Peyer's patch (tissue), 4 donors: ENCODE results near the gene NPDC1. TPM values are rescaled to one million over a fixed set of nuclear protein-coding genes. Genes with fewer than 3 reads are reported as not detected.
"Not testable (repeated sequence)": the region's sequence is repeated elsewhere in the genome, so short reads cannot be mapped to it uniquely, and the experiment has no call there.

Source experiments
- DNase-seq, 3 donors: peaks; one replicate each; pipeline ENCODE4 v3.0.0-alpha.2; 2017 to 2019
- H3K27ac ChIP-seq, 4 donors: fragments of 200-600 bp; sonication (generic); one replicate each; pipeline ENCODE4 v1.5.1; 2016 to 2019
- H3K27me3 ChIP-seq, 2 donors: fragments of 200-600 bp; sonication (generic); one replicate each; pipeline ENCODE4 v1.5.1; 2019
- H3K36me3 ChIP-seq, 3 donors: fragments of 200-600 bp; sonication (generic); one replicate each; pipeline ENCODE4 v1.5.1; 2016 to 2019
- H3K4me1 ChIP-seq, 4 donors: fragments of 200-600 bp; sonication (generic); one replicate each; pipeline ENCODE4 v1.5.1; 2016 to 2019
- H3K4me3 ChIP-seq, 4 donors: fragments of 200-600 bp; sonication (generic); 1 replicate in 3 of 4; 2 replicates in 1 of 4; pipeline ENCODE4 v1.5.1; 2016 to 2019; ENCODE audit warnings: mild to moderate bottlenecking in 1 of 4
- H3K9me3 ChIP-seq, 4 donors: fragments of 200-600 bp; sonication (generic); one replicate each; pipeline ENCODE4 v1.5.1; 2016 to 2019; ENCODE audit warnings: mild to moderate bottlenecking in 1 of 4
- CTCF ChIP-seq, 6 experiments: fragments of 450-650 bp in 4 of 6; fragments of 200-600 bp in 2 of 6; sonication (generic) in 1 of 6; IDR thresholded peaks; one replicate each; pipeline ENCODE4 v1.5.1; 2017 to 2019; ENCODE audit warnings: antibody characterized with exemption in 6 of 6, mild to moderate bottlenecking in 3 of 6, moderate library complexity in 1 of 6
- POLR2A ChIP-seq, 2 donors: fragments of 450-650 bp; IDR thresholded peaks; one replicate each; pipeline ENCODE4 v1.5.1; 2017; ENCODE audit warnings: antibody characterized with exemption in 2 of 2, mild to moderate bottlenecking in 2 of 2, moderate library complexity in 2 of 2
- total RNA-seq, 4 donors: library from RNA; depleted of rRNA; stranded (reverse); fragments of >200 nt; gene quantifications; one replicate each; pipeline ENCODE4 v1.1.0, GENCODE V29; 2016

NPDC1 gene
- total RNA-seq, 4 donors from 2014 or later, result 54.2 to 106 (median 83.8) TPM

- H3K27me3 ChIP-seq, result no peaks in the 10 kb centered on the region
- peaks cover 0 to 1% (median 0%) of the 10 kb centered on the region in 3 donors for H3K36me3 ChIP-seq
- TF ChIP-seq POLR2A (IDR thresholded peaks at IDR 0.05), result no peak
- TF ChIP-seq CTCF (IDR thresholded peaks at IDR 0.05), result no peak
- no peak for DNase-seq
- H3K27ac ChIP-seq, result peak overlapping the region in 1 of 4 donors; percentile 68
- no peaks in the 10 kb centered on the region for H3K9me3 ChIP-seq
- H3K4me3 ChIP-seq, result peak overlapping the region in 1 of 4 donors; percentile 22
- H3K4me1 ChIP-seq, result peaks cover 11 to 47% (median 42%) of the 10 kb centered on the region in 4 donors
Measured at GRCh38 chr9:137034039-137034708, 11.8 kb downstream of the NPDC1 start.

DNA sequence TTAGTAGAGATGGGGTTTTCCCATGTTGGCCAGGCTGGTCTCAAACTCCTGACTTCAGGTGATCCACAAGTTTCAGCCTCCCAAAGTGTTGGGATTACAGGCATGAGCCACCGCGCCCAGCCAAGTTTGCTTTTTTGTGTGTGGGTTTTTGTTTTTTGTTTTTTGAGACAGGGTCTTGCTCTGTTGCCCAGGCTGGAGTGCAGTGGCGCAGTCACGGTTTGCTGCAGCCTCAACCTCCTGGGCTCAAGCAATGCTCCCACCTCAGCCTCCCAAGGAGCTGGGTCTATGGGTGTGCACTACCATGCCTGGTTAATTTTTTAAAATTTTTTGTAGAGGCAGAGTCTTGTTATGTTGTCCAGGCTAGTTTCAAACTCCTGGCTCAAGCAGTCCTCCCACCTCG lies 12.5 kb downstream of the NPDC1 start:
- not testable (repeated sequence) for DNase-seq, H3K27me3 ChIP-seq, H3K9me3 ChIP-seq, H3K4me3 ChIP-seq, H3K36me3 ChIP-seq
- peaks cover 14 to 54% (median 49%) of the 10 kb centered on the region in 4 donors for H3K4me1 ChIP-seq
- H3K27ac ChIP-seq, result peak overlapping the region in 1 of 4 donors; percentile 78

GRCh38 chr9:137032858-137033257 lies 13.1 kb downstream of the NPDC1 start:
- Histone ChIP-seq H3K4me3 (no peak overlapping the region), H3K27me3 (no peaks in the 10 kb centered on the region), H3K36me3 (no peaks in the 10 kb centered on the region), H3K4me1 (peaks cover 14 to 55% (median 51%) of the 10 kb centered on the region in 4 donors), H3K9me3 (no peaks in the 10 kb centered on the region), H3K27ac (peak overlapping the region in 1 of 4 donors; percentile 78)
- DNase-seq, result peak in 2 of 3 donors; percentile 36 to 62
- TF ChIP-seq CTCF (IDR thresholded peaks at IDR 0.05) (no peak), POLR2A (IDR thresholded peaks at IDR 0.05) (no peak)

- Histone ChIP-seq H3K9me3 (no peaks in the 10 kb centered on the region), H3K27ac (peak within 1 kb of the TSS in 1 of 4 donors; percentile 78), H3K27me3 (no peaks in the 10 kb centered on the region), H3K4me1 (peaks cover 14 to 61% (median 57%) of the 10 kb centered on the region in 4 donors), H3K36me3 (no peaks in the 10 kb centered on the region), H3K4me3 (peak within 1 kb of the TSS in 1 of 4 donors; percentile 16)
- peak in 1 of 3 donors; percentile 75 for DNase-seq
- TF ChIP-seq CTCF (IDR thresholded peaks at IDR 0.05) (no peak), POLR2A (IDR thresholded peaks at IDR 0.05) (no peak)
Measured at GRCh38 chr9:137031904-137032640, 13.9 kb downstream of the NPDC1 start, which contains the start of gene FUT7. FUT7 (minus strand) TSS chr9:137032088; CDS start chr9:137031991, 97 bp downstream.

- Histone ChIP-seq H3K27ac (peak overlapping the region in 1 of 4 donors; percentile 78), H3K4me1 (peaks cover 14 to 71% (median 59%) of the 10 kb centered on the region in 4 donors), H3K36me3 (no peaks in the 10 kb centered on the region), H3K9me3 (no peaks in the 10 kb centered on the region), H3K27me3 (no peaks in the 10 kb centered on the region), H3K4me3 (peak overlapping the region in 1 of 4 donors; percentile 24)
- no peak for TF ChIP-seq CTCF (IDR thresholded peaks at IDR 0.05)
- no peak for TF ChIP-seq POLR2A (IDR thresholded peaks at IDR 0.05)
- DNase-seq, result peak in 2 of 3 donors; percentile 83 to 87
Measured at GRCh38 chr9:137030538-137031527, 15.1 kb downstream of the NPDC1 start.
